ENCODE measurements around the gene TLL1.

Gene TLL1

DNA sequence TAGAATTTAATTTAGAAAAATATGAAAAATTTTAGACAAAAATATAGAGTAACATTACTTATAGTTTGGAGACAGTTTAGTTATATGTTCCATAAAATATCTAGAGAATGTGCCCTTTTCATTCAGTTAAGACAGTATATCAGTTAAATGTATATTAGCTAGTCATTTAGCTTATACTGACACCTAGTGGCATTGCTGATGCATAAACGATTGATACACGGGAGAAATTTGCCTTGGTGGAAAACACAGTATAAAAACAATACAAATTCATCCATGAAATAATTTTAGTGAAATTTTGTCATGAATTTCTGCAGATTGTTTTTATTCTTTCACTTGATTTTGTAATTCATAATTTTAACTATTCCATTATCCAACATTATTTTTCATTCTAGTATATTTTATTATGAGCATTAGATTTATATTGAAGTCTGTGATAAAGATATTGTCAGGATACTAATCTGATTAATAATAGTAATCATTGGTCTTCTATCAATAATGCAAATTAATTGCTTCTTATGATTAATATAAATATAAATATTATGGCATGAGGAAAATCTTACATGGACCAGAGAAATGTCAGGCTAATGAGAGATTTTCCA is 219.0 kb downstream of the TLL1 start:
- ATAC-seq (ENCODE audit: insufficient read depth, low read depth) (peak; percentile 55; the same call in 1 of the 3 replicates), DNase-seq (no peak)
- H3K36me3 ChIP-seq (ENCODE audit: insufficient read depth, low read length): no peaks in the 10 kb centered on the region
- no peaks in the 10 kb centered on the region for H3K4me1 ChIP-seq (ENCODE audit: insufficient read depth, low read length)
- H3K27ac ChIP-seq (ENCODE audit: low read length): no peak overlapping the region
- H3K4me2 ChIP-seq (ENCODE audit: insufficient read depth, low read length): no peak overlapping the region
- H3K27me3 ChIP-seq (ENCODE audit: insufficient read depth, low read length, poor library complexity): no peaks in the 10 kb centered on the region
- no peaks in the 10 kb centered on the region for H3K79me2 ChIP-seq (ENCODE audit: insufficient read depth, low read length)
- no peaks in the 10 kb centered on the region for H4K20me1 ChIP-seq (ENCODE audit: insufficient read depth, low read length)
- no peak overlapping the region for H3K9ac ChIP-seq (ENCODE audit: low read depth, low read length)
- no peaks in the 10 kb centered on the region for H3K9me3 ChIP-seq (ENCODE audit: insufficient read depth, low read length, severe bottlenecking)
- no peak overlapping the region for H3K4me3 ChIP-seq (ENCODE audit: low read depth in 1 of 2, low read length in 2 of 2)
- H2AFZ ChIP-seq (ENCODE audit: low read depth, low read length): no peak overlapping the region
- TF ChIP-seq, protein P1, sequence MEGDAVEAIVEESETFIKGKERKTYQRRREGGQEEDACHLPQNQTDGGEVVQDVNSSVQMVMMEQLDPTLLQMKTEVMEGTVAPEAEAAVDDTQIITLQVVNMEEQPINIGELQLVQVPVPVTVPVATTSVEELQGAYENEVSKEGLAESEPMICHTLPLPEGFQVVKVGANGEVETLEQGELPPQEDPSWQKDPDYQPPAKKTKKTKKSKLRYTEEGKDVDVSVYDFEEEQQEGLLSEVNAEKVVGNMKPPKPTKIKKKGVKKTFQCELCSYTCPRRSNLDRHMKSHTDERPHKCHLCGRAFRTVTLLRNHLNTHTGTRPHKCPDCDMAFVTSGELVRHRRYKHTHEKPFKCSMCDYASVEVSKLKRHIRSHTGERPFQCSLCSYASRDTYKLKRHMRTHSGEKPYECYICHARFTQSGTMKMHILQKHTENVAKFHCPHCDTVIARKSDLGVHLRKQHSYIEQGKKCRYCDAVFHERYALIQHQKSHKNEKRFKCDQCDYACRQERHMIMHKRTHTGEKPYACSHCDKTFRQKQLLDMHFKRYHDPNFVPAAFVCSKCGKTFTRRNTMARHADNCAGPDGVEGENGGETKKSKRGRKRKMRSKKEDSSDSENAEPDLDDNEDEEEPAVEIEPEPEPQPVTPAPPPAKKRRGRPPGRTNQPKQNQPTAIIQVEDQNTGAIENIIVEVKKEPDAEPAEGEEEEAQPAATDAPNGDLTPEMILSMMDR (IDR thresholded peaks at IDR 0.05; ENCODE audit: borderline replicate concordance, extremely low read depth, low read length, poor library complexity, severe bottlenecking): peak; percentile 76
- TF ChIP-seq EZH2 (IDR thresholded peaks at IDR 0.05; ENCODE audit: borderline replicate concordance, low read depth, low read length, severe bottlenecking): no peak

DNA sequence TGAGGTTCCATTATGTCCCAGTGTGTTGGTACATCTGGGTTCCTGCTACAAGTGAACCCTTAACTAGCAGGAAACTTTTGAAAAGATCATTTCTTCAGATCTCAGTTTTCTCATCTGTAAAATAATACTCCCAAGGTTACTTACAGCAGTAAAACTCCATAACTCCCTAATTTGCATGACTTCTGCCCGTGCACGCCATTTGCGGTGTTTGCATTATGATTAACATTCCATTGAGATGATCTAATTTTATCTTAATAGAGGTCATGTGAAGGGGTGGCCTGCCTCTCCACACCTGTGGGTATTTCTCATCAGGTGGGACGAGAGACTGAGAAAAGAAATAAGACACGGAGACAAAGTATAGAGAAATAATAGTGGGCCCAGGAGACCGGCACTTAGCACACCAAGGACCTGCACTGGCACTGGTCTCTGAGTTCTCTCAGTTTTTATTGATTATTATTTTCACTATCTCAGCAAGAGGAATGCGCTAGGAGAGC is 219.8 kb downstream of the TLL1 start:
- no peak overlapping the region for H3K27ac ChIP-seq (ENCODE audit: low read length)
- no peak overlapping the region for H3K4me2 ChIP-seq (ENCODE audit: insufficient read depth, low read length)
- no peak overlapping the region for H2AFZ ChIP-seq (ENCODE audit: low read depth, low read length)
- H3K36me3 ChIP-seq (ENCODE audit: insufficient read depth, low read length): no peaks in the 10 kb centered on the region
- DNase-seq: no peak
- no peaks in the 10 kb centered on the region for H3K4me1 ChIP-seq (ENCODE audit: insufficient read depth, low read length)
- TF ChIP-seq, protein P1 (IDR thresholded peaks at IDR 0.05; ENCODE audit: borderline replicate concordance, extremely low read depth, low read length, poor library complexity, severe bottlenecking): no peak
- TF ChIP-seq EZH2 (IDR thresholded peaks at IDR 0.05; ENCODE audit: borderline replicate concordance, low read depth, low read length, severe bottlenecking): no peak
- ATAC-seq (ENCODE audit: insufficient read depth, low read depth): no peak
- H3K27me3 ChIP-seq (ENCODE audit: insufficient read depth, low read length, poor library complexity): no peaks in the 10 kb centered on the region
- H3K9me3 ChIP-seq (ENCODE audit: insufficient read depth, low read length, severe bottlenecking): no peaks in the 10 kb centered on the region
- H3K79me2 ChIP-seq (ENCODE audit: insufficient read depth, low read length): no peaks in the 10 kb centered on the region
- no peak overlapping the region for H3K4me3 ChIP-seq (ENCODE audit: low read depth in 1 of 2, low read length in 2 of 2)
- no peak overlapping the region for H3K9ac ChIP-seq (ENCODE audit: low read depth, low read length)
- no peaks in the 10 kb centered on the region for H4K20me1 ChIP-seq (ENCODE audit: insufficient read depth, low read length)

DNA sequence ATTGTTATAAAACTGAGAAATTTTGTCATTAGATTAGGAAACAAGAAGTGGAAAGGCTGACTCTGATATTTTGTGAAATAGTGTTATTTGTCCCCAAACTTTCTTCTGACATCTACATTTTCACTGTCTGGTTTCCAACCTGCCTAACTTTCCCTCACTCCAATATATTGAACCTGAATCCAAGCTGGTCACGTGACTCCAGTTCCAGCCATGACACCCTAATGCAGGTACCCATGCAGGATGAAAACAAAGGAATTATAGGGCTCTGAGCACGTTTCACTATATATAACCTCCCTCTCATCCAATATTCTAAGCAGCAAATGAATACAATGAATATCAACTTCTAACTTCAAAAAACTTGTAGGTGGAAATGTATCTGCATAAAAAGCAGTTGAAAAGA is 231.6 kb downstream of the TLL1 start:
- no peak overlapping the region for H3K4me3 ChIP-seq (ENCODE audit: low read depth in 1 of 2, low read length in 2 of 2)
- TF ChIP-seq, protein P1 (IDR thresholded peaks at IDR 0.05; ENCODE audit: borderline replicate concordance, extremely low read depth, low read length, poor library complexity, severe bottlenecking): no peak
- no peak for TF ChIP-seq EZH2 (IDR thresholded peaks at IDR 0.05; ENCODE audit: borderline replicate concordance, low read depth, low read length, severe bottlenecking)
- H3K9me3 ChIP-seq (ENCODE audit: insufficient read depth, low read length, severe bottlenecking): no peaks in the 10 kb centered on the region
- DNase-seq (no peak), ATAC-seq (ENCODE audit: insufficient read depth, low read depth) (no peak)
- H3K79me2 ChIP-seq (ENCODE audit: insufficient read depth, low read length): no peaks in the 10 kb centered on the region
- no peak overlapping the region for H2AFZ ChIP-seq (ENCODE audit: low read depth, low read length)
- no peak overlapping the region for H3K9ac ChIP-seq (ENCODE audit: low read depth, low read length)
- H3K27ac ChIP-seq (ENCODE audit: low read length): no peak overlapping the region
- no peaks in the 10 kb centered on the region for H4K20me1 ChIP-seq (ENCODE audit: insufficient read depth, low read length)
- H3K4me2 ChIP-seq (ENCODE audit: insufficient read depth, low read length): no peak overlapping the region
- no peaks in the 10 kb centered on the region for H3K27me3 ChIP-seq (ENCODE audit: insufficient read depth, low read length, poor library complexity)
- no peaks in the 10 kb centered on the region for H3K36me3 ChIP-seq (ENCODE audit: insufficient read depth, low read length)
- H3K4me1 ChIP-seq (ENCODE audit: insufficient read depth, low read length): no peaks in the 10 kb centered on the region
